Measurements from ENCODE around the gene ZFYVE9. TPM values are rescaled to one million over a fixed set of nuclear protein-coding genes. Genes with fewer than 3 reads are reported as not detected.

The ZFYVE9 gene
- total and polyA plus RNA-seq, 9 of the 15 experiments (the other 6 are each of a cell fraction or from before 2014, with no cell fraction given), result 0.52 to 14.4 (median 8.9) TPM

GRCh38 chr1:52341655-52342260 lies 199.9 kb downstream of the ZFYVE9 start:
- Histone ChIP-seq H3K79me2 (ENCODE audit: control insufficient read depth, insufficient read depth, low read length) (no peaks in the 10 kb centered on the region), H3K36me3 (ENCODE audit: control insufficient read depth, insufficient read depth, low read length) (no peaks in the 10 kb centered on the region; the same call in 1 of the 3 replicates), H2AFZ (ENCODE audit: low read depth, low read length) (no peak overlapping the region), H3K4me3 (no peak overlapping the region), H3K4me1 (replicated peaks in 1 of 2; ENCODE audit: control insufficient read depth in 2 of 2, insufficient read depth in 2 of 2, low read length in 2 of 2) (no peaks in the 10 kb centered on the region), H3K27ac (ENCODE audit: extremely low read depth, low read depth, low read length) (no peak overlapping the region), H4K20me1 (replicated peaks; ENCODE audit: control insufficient read depth, insufficient read depth, low read length) (no peaks in the 10 kb centered on the region), H3K27me3 (ENCODE audit: control insufficient read depth in 2 of 2, insufficient read depth in 2 of 2, low read length in 2 of 2) (no peaks in the 10 kb centered on the region), H3K9me3 (replicated peaks; ENCODE audit: control insufficient read depth, insufficient read depth, low read depth, low read length) (no peaks in the 10 kb centered on the region), H3K9me1 (ENCODE audit: control insufficient read depth, insufficient read depth, low read length) (no peaks in the 10 kb centered on the region), H3K9ac (ENCODE audit: insufficient read depth in 1 of 2, low read depth in 2 of 2, low read length in 2 of 2) (no peak overlapping the region), H3K4me2 (ENCODE audit: insufficient read depth, low read length) (no peak overlapping the region)
- intact Hi-C loops (cut with micrococcal nuclease), result loop anchor here (10.0 kb wide), 1 partner anchor 447 kb away; no protein-coding TSS in a partner anchor
- peak; percentile 23; the same call in 1 of the 2 replicates for TF ChIP-seq USF2 (CRISPR knock-in tag; IDR thresholded peaks at IDR 0.05)
- TF ChIP-seq TFE3 (CRISPR knock-in tag; IDR thresholded peaks at IDR 0.05), result peak; percentile 83
- TF ChIP-seq E2F3 (CRISPR knock-in tag; IDR thresholded peaks at IDR 0.05), result no peak
- in situ Hi-C loops (cut with MboI), result no loop called here
- DNase-seq (ENCODE audit: extremely low read depth in 1 of 4, low spot score in 3 of 4) (no peak), ATAC-seq (no peak), FAIRE-seq (no peak)
- ChIA-PET CTCF (ENCODE audit: low intra/inter-chr PET ratio) (no interaction called here), POLR2A (interaction anchor here (0.6 to 2.4 kb wide), 5 partner anchors 10 to 654 kb away, joined by 3 to 10 read pairs (median 4); no protein-coding TSS in a partner anchor)
- BruUV-seq (replicated peaks), result no TSS peak
- WGBS (ENCODE audit: insufficient coverage, low coverage, missing lambda C conversion rate), result 57% methylated on average over 7 of the region's 7 CpGs

Measured in K562 (cell line).